Astrocyte of the hippocampus (primary cell): ENCODE data around the gene NNMT.

ENCODE experiments used
- DNase-seq: peaks from one replicate; pipeline ENCODE4 v3.0.0; 2011; ENCODE audit warnings: low read depth, low spot score

Gene NNMT

GRCh38 chr11:114284914-114285313 is 11.3 kb upstream of the NNMT start:
- no peak for DNase-seq

GRCh38 chr11:114285599-114285998 is 10.6 kb upstream of the NNMT start:
- DNase-seq, result peak; percentile 77

DNA sequence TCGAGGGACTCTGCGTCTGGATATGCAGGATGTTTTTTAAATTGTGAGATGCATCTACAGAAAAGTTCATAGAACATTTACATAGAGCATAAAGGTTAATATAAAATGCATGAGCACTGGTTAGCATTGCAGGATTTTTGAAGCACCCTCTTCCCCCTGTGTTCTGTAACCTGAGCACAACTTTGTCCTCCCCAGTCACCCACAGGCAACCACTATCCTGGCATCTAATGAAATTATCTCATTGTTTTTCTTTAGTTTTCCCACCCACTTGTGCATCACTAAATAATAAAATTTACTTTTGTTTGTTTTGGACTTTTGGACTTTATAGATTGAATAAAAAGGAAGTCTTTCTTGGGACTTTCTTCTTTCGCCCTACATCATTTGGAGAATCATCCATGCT is 10.0 kb upstream of the NNMT start:
- no peak for DNase-seq

- no peak for DNase-seq
Measured at GRCh38 chr11:114287154-114287553, 9.0 kb upstream of the NNMT start.

GRCh38 chr11:114288136-114288535 is 8.1 kb upstream of the NNMT start:
- DNase-seq, result no peak

GRCh38 chr11:114289779-114290178 is 6.4 kb upstream of the NNMT start:
- no peak for DNase-seq

DNA sequence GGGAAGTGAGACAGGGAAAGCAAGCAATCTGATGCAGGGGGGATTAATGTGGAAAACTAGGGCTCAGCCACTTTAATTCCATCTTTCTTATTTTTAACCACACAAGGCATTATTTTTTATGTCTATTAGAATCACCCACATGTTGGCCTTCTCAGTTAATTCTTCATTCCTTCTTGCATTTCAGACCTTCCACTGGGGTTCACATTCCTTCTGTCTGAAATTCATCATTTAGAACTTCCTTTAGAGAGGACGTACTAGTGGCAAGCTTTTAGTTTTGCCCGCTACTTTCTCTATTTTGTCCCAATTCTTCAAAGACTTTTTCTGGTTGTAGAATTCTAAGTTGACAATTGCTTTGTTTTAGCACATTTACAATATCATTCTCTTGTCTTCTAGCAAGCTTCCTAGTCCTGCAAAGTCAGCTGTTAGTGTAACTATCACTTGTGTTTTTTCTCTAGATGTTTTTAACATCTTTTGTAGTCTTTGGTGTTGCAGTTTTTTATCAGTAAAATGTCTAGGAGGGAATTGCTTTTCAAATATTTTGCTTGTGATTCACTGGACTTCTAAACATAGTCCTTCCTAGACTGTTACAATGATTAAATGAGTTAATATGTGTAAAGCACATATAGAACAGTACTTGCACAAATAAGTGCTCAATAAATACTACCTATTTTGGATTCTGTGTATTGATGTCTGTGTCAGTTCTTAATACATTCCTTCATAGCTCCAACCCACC is 5.5 kb upstream of the NNMT start:
- DNase-seq, result no peak

GRCh38 chr11:114291381-114291780 is 4.8 kb upstream of the NNMT start:
- peak; percentile 81 for DNase-seq

DNA sequence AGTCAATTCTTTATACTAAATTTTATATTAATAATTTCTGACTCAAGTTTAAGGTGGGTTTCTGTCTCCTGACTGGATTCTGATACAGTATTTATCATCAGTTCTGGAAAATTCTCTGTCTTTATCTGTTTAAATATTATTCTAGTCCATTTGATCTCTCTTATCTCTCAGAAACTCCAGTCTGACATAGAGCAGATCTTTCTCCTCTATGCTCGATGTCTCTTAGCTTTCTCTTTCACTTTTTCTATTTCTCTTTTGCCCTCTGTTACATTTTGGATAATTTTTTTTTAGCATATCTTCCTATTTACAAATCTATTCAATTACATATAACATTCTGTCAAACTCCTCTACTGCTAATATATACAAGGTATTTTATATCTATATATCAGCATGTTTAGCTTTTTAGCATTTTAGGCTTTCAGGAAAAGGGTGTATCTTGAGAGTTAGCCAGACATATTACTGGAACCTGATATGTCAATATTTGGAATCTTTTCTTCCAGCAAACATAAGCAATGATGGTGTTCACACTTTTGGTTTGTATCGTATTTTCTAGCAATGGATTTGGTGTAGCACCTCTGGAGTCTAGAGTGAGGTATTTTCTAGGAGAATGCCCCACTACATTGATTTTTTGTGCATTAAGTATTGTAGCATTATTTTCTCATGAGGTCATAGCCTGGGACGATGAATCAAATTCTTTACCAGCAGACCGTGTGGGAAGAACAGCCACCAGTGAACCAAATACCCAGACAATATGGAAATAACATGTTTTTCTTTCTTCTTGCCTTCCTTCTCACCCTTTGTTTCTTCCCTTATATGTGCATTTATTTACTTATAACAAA is 4.1 kb upstream of the NNMT start:
- peak; percentile 93 for DNase-seq

GRCh38 chr11:114293201-114293711 is 2.9 kb upstream of the NNMT start:
- DNase-seq, result no peak

DNA sequence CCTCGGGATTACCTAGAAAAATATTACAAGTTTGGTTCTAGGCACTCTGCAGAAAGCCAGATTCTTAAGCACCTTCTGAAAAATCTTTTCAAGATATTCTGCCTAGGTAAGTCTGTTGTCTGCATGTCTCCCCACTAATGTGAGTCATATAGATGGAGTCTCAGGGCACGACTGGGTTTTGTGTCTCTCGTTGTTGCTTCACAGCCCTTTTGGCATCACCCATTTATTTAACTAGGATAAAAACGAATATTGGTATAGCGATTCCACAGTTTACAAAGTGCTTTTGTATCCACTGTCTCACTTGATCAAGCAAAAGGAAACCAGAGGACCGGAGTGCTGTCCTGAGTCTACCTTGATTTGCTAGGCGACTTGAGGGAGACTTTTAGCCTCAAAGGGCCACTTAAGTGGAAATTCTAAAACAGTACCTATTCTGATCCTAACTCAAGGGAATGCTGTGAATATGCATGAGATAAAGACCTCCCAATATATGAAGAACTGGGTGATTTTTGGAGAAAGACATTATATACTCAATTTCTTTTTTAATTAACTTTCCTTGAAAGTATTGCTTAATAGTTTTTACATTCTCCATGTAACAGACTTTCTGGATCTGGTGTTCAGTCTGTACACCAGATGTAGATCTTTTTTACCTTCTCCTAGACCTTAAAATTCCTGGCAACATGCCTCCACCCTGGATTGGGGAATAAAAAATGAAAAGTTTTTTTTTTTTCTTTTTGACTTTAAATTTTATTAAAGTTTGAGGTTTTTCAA is 590 bp downstream of the NNMT start:
- DNase-seq, result no peak

- DNase-seq, result no peak
Measured at GRCh38 chr11:114297806-114298709, 1.9 kb downstream of the NNMT start.

GRCh38 chr11:114298710-114299109 is 2.5 kb downstream of the NNMT start:
- no peak for DNase-seq

DNA sequence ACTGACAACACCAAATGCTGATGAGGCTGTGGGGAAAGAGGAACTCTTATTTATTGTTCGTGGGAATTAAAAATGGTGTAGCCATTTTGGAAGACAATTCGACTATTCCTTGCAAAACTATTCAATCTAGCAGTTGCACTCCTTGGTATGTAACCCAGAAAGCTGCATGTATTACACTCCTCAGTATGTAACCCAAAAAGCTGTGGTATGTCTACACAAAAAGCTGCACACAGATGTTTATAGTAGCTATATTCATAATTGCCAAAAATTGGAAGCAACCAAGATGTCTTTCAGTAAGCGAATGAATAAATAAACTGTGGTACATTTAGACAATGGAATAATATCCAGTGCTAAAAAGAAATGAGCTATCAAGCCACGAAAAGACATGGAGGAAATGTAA is 4.9 kb downstream of the NNMT start:
- no peak for DNase-seq

DNA sequence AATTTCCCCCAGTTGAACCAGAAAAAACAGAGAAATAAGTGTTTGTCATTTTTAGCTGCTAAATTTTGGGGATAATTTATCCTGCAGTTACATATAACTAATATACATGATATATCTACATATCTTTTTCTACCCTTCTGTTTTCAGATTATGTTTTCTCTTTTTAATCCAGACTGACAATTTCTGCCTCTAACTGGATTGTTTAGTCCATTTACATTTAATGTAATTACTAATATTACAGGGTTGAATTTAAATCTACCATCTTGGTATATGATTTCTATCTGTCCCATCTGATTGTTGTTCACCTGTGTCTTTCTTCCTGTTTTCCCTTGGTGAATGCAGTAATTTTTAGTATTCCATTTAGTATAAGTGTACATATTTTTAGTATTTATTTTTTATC is 5.7 kb downstream of the NNMT start:
- DNase-seq, result no peak

DNA sequence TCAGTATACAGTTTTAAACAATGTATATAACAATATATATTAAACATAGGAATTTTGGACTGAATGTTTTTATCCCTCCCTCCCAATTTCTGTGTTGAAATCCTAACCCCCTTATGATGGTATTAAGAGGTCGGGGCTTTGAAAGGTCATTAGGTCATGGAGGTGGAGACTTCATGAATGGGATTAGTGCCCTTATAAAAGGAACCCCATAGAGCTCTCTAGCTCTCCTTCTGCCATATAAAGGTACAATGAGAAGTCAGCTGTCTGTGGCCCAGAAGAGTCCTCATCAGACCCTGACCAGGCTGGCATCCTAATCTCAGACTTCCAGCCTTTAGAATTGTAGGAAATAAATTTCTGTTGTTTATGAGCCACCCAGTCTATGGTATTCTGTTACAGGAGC is 6.5 kb downstream of the NNMT start:
- no peak for DNase-seq

DNA sequence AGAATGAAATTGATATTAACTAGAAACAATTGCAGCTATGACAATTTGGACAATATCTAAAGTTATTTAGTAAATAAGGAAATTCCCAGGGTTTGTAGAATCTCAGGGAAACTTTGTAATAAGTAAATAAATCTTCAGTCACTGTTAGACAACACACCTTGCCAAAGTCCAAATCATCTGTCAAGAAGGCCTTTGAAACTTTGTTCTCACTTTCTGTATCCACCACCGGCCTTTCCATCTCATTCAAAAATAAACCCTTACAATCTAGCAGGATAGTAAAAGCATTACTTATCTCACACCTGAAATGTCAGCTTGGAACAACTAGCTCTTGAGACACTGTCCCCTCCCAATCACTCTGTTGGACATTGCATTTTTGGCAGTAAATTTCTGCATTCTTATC is 7.9 kb downstream of the NNMT start:
- DNase-seq, result no peak

- no peak for DNase-seq
Measured at GRCh38 chr11:114304969-114305368, 8.8 kb downstream of the NNMT start.

DNA sequence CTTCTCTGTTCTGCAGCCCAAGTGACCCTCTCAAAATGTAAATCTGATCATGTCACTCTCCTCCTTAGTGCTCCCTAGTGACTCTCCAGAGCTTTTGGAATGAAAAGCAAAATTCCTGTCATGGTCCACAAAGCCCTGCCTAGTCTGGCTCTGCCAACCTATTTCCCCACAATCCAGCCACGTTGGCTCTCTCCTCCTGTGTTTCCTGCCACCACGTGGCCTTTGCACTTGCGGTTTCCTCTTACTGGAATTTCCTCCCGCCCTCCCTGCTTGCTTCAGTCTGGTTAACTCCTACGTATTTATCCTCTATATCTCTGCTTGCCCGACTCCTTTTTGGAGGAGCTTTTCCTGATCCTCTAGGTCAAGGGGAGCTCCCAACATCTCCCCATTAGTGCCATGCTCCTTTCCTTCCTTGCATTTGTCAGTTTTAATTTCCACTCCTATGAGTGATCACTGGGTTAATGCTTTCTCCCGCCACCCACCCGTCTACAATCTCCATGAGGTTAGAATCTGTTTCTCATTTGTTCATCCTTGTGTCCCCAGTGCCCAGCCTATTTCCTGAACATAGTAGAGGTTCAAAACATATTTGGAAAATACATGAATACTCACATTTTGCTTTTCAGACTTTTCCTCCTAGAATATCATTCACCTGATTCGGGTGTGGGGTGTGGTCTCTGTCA is 11.5 kb downstream of the NNMT start:
- peak; percentile 60 for DNase-seq

GRCh38 chr11:114308689-114309089 is 12.5 kb downstream of the NNMT start:
- no peak for DNase-seq

DNA sequence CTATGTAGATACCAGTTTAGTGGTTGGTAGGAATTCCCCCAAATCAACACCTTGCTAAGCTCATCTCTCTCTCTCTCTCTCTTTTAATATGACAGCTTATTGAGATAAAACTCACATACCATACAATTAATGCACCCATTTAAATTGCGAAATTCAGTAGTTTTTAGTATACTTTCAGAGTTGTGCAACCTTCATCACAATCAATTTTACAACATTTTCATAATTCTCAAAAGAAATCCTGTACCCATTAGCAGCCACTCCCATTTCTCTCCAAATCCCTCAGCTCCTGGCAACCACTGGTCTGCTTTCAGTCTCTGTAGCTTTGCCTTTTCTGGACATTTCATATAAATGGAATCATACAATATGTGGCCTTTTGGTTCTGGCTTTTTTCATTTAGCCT is 13.3 kb downstream of the NNMT start:
- DNase-seq, result no peak
